GM13977 (cell line): Measurements from ENCODE around the gene SNPH.

Source experiments
- DNase-seq: peaks from one replicate; pipeline ENCODE4 v3.0.0; 2012; ENCODE audit warnings: low spot score
- CTCF ChIP-seq: IDR thresholded peaks from 2 replicates; pipeline ENCODE4 v1.5.1; 2012; ENCODE audit warnings: mild to moderate bottlenecking, control low read depth; ENCODE audit not compliant: insufficient read depth; ENCODE audit errors: extremely low read depth, missing control alignments
- in situ Hi-C: fragments of 300-500 bp; cut with MboI; formaldehyde crosslinking; loops from one replicate; pipeline ENCODE4 v1.12.0; 2022; ENCODE audit warnings: low sequenced_read_pairs, low pct_unique_long_range_greater_than_20kb, mixed read lengths, inconsistent platforms; ENCODE audit not compliant: unreplicated experiment

SNPH gene

GRCh38 chr20:1306316-1307135, 40.4 kb downstream of the SNPH start:
- no peak for DNase-seq
- TF ChIP-seq CTCF = no peak
- in situ Hi-C loops = no loop called here

GRCh38 chr20:1307171-1307570, 41.1 kb downstream of the SNPH start:
- in situ Hi-C loops = no loop called here
- DNase-seq = no peak
- TF ChIP-seq CTCF = no peak

GRCh38 chr20:1307571-1307971, 41.5 kb downstream of the SNPH start:
- no peak for TF ChIP-seq CTCF
- no peak for DNase-seq
- in situ Hi-C loops = no loop called here

DNA sequence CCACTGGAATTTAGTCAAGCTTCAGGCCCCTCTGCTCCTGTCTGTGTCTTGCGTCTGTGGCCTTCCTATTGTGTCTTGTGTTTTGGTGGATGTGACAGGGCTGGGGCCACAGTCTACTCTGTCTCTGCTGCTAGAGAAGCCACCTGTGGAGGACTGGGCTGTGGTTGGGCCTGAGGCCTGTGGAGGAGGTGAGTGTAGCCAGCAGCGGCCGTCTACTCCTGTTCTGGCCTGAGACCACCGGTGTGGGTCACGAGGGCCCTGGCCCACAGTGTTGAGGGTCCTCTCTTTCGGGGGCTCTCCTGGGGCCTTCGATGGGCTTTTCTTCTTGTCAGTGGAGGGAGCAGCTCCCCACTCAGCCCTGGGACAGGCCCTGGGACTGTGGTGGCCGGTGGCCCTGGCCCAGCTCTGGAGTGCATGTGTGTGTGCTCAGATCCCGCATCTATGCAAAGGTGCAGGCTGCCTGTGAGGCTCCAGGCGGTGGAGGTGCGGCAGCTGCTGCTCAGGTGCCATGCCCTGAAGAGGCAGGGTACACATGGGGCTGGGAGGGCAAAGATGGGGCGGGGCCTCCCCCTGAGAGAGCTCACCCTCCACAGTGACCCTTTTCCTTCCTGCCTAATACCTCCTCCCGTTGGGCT, 42.1 kb downstream of the SNPH start:
- in situ Hi-C loops = no loop called here
- no peak for DNase-seq
- TF ChIP-seq CTCF = no peak

GRCh38 chr20:1308702-1309095, 42.6 kb downstream of the SNPH start:
- no peak for TF ChIP-seq CTCF
- no peak for DNase-seq
- in situ Hi-C loops = no loop called here

DNA sequence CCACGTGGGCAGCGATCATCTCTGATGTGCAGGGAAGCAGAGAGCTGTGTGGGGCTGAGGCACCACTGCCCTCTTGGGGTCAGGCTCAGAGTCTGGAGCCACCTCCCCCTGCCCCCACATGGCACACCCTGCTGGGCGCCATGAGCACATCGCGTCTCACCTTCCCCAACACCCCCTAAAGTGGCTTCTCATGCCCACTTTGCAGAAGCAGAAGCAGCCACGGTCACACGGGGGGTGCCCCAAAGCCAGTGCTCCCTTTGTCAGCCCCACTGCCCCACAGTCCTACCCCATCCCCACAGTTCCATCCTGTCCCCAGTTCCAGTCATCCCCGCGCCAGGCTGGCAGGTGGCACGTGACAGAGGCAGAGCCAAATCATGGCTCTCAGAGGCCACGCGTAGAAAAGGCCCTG, 43.3 kb downstream of the SNPH start:
- no peak for DNase-seq

More for the DNA sequence above, 43.3 kb downstream of the SNPH start:
- in situ Hi-C loops = no loop called here
- TF ChIP-seq CTCF = no peak
